Endodermal cell (in vitro differentiated cells): ENCODE results near the gene PLAC1. TPM values are rescaled to one million over a fixed set of nuclear protein-coding genes. Genes with fewer than 3 reads are reported as not detected.

ENCODE experiments used
- DNase-seq: peaks from one replicate; pipeline ENCODE4 v3.0.0-alpha.2; 2017
- H3K27ac ChIP-seq: 2 replicates; pipeline ENCODE4 v1.5.1; 2013; ENCODE audit warnings: mild to moderate bottlenecking, low read depth, low read length, moderate library complexity
- H3K27me3 ChIP-seq: 2 replicates; pipeline ENCODE4 v1.6.1; 2013; ENCODE audit warnings: mild to moderate bottlenecking, low read length, moderate library complexity; ENCODE audit not compliant: insufficient read depth, control insufficient read depth, poor library complexity, severe bottlenecking
- H3K36me3 ChIP-seq: 2 replicates; pipeline ENCODE4 v1.7.0; 2013; ENCODE audit warnings: mild to moderate bottlenecking, low read length, moderate library complexity; ENCODE audit not compliant: control insufficient read depth, insufficient read depth
- H3K4me1 ChIP-seq: one replicate; pipeline ENCODE4 v1.7.0; 2013; ENCODE audit warnings: low read length; ENCODE audit not compliant: control insufficient read depth, insufficient read depth
- H3K4me3 ChIP-seq: 2 replicates; pipeline ENCODE4 v1.5.1; 2013; ENCODE audit warnings: mild to moderate bottlenecking, low read length, moderate library complexity
- H3K9ac ChIP-seq: 2 replicates; pipeline ENCODE4 v1.6.1; 2013; ENCODE audit warnings: mild to moderate bottlenecking, low read length, moderate library complexity; ENCODE audit not compliant: poor library complexity, severe bottlenecking; ENCODE audit errors: extremely low read depth
- H3K9me3 ChIP-seq: 2 replicates; pipeline ENCODE4 v1.6.1; 2013; ENCODE audit warnings: mild to moderate bottlenecking, low read length, moderate library complexity; ENCODE audit not compliant: control insufficient read depth
- H3K27ac Mint-ChIP-seq: 2 replicates; pipeline ENCODE4 v1.8.0; 2020; ENCODE audit warnings: mixed read lengths
- H3K27me3 Mint-ChIP-seq: 2 replicates; pipeline ENCODE4 v1.8.0; 2021; ENCODE audit warnings: mild to moderate bottlenecking, mixed read lengths; ENCODE audit not compliant: insufficient read depth
- H3K36me3 Mint-ChIP-seq: 2 replicates; pipeline ENCODE4 v1.8.0; 2020; ENCODE audit warnings: low read depth, mixed read lengths
- H3K4me1 Mint-ChIP-seq: 2 replicates; pipeline ENCODE4 v1.8.0; 2020; ENCODE audit warnings: mixed read lengths
- H3K4me3 Mint-ChIP-seq: 2 replicates; pipeline ENCODE4 v1.8.0; 2020; ENCODE audit warnings: mild to moderate bottlenecking, moderate library complexity, mixed read lengths
- H3K9me3 Mint-ChIP-seq: 2 replicates; pipeline ENCODE4 v1.8.0; 2020; ENCODE audit warnings: mild to moderate bottlenecking, mixed read lengths
- WGBS, 2 experiments: methylation state at CpG; one replicate each; pipeline versions ENCODE4 v1.1.5 to v1.1.7; 2013; ENCODE audit warnings: missing lambda C conversion rate in 2 of 2, mixed read lengths in 1 of 2; ENCODE audit not compliant: insufficient coverage in 1 of 2, insufficient read length in 1 of 2; 5-methylcytosine and 5-hydroxymethylcytosine counted together
- total RNA-seq, 2 donors: library from RNA; stranded (reverse); fragmentation: NEBNext Ultra II Directional in 1 of 2; extraction: Animal tissue kit (Norgen Biotek cat#: 25700) in 1 of 2; gene quantifications; 2 replicates in 1 of 2; 3 replicates in 1 of 2; pipeline ENCODE4 v1.2.1, GENCODE V29; 2021
- TF ChIP-seq, protein P1 (sequence below): fragments of 200-600 bp; sonication (generic); conservative IDR thresholded peaks from 2 replicates; pipeline ENCODE4 v1.5.0; 2021; ENCODE audit warnings: antibody characterized with exemption, mild to moderate bottlenecking

Gene PLAC1
- total RNA-seq, 2 donors from 2014 or later = not detected

DNA sequence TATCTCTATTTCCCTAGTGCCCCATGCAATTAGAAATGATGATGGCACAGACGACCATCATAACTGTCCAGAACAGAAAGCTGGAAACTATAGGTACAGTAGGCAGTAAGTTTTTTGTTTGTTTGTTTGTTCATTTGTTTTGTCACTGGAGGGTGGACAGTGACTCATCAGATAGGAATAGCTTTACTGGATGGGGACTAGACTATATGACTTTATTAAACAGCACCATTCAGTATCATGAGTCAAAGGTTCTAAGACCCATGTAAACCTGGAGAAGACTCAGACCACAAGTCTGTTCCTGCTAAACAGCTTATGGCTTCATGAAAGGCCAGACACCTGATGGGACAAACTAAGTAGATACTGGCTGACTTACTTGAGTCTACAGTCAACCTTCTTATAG, 38.4 kb downstream of the PLAC1 start:
- H3K4me1 Mint-ChIP-seq = no peaks in the 10 kb centered on the region
- 92% methylated on average over 1 of the region's 1 CpG; no CpG with 5 or more reads in 1 of the 2 experiments for WGBS, 2 experiments

DNA sequence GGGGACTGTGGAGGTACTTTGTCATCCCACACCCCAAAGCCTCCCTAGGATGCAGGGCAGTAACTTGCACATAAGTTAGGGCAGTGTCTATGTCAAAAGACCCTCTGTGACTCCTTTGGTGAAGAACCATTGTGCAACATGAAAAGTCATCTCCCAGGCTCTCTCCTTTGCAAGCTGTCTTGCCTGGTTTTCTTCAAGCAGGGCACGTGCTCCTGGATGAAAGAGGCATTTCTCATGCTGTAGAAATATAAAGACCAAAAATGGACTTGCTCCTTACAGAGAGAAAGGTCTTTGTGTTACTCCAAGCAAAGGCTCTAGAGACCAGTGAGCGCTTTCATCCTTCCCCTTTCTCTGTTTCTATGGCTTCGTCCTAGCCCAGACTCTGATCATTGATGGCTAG, 44.9 kb downstream of the PLAC1 start:
- TF ChIP-seq, protein P1, sequence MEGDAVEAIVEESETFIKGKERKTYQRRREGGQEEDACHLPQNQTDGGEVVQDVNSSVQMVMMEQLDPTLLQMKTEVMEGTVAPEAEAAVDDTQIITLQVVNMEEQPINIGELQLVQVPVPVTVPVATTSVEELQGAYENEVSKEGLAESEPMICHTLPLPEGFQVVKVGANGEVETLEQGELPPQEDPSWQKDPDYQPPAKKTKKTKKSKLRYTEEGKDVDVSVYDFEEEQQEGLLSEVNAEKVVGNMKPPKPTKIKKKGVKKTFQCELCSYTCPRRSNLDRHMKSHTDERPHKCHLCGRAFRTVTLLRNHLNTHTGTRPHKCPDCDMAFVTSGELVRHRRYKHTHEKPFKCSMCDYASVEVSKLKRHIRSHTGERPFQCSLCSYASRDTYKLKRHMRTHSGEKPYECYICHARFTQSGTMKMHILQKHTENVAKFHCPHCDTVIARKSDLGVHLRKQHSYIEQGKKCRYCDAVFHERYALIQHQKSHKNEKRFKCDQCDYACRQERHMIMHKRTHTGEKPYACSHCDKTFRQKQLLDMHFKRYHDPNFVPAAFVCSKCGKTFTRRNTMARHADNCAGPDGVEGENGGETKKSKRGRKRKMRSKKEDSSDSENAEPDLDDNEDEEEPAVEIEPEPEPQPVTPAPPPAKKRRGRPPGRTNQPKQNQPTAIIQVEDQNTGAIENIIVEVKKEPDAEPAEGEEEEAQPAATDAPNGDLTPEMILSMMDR = no peak
- Histone ChIP-seq H3K27ac (no peak overlapping the region), H3K36me3 (no peaks in the 10 kb centered on the region), H3K4me1 (no peaks in the 10 kb centered on the region), H3K9me3 (no peaks in the 10 kb centered on the region), H3K27me3 (no peaks in the 10 kb centered on the region), H3K9ac (no peak overlapping the region), H3K4me3 (no peak overlapping the region)
- no peak for DNase-seq
- Mint-ChIP-seq H3K9me3 (peaks cover 47% of the 10 kb centered on the region), H3K36me3 (no peaks in the 10 kb centered on the region), H3K27ac (no peak overlapping the region), H3K4me1 (no peaks in the 10 kb centered on the region), H3K27me3 (no peaks in the 10 kb centered on the region), H3K4me3 (no peak overlapping the region)
- WGBS, 2 experiments = 83 to 92% methylated on average over 1 to 3 of the region's 3 CpGs

More for the DNA sequence above, 38.4 kb downstream of the PLAC1 start:
- H3K4me1 ChIP-seq = no peaks in the 10 kb centered on the region
- Mint-ChIP-seq H3K9me3 (peaks cover 63% of the 10 kb centered on the region), H3K36me3 (no peaks in the 10 kb centered on the region), H3K27ac (no peak overlapping the region), H3K27me3 (no peaks in the 10 kb centered on the region), H3K4me3 (no peak overlapping the region)
- H3K27me3 ChIP-seq = no peaks in the 10 kb centered on the region
- H3K9ac ChIP-seq = no peak overlapping the region
- no peak overlapping the region for H3K4me3 ChIP-seq
- no peak overlapping the region for H3K27ac ChIP-seq
- H3K36me3 ChIP-seq = no peaks in the 10 kb centered on the region
- TF ChIP-seq, protein P1 = no peak
- no peak for DNase-seq
- H3K9me3 ChIP-seq = no peaks in the 10 kb centered on the region

DNA sequence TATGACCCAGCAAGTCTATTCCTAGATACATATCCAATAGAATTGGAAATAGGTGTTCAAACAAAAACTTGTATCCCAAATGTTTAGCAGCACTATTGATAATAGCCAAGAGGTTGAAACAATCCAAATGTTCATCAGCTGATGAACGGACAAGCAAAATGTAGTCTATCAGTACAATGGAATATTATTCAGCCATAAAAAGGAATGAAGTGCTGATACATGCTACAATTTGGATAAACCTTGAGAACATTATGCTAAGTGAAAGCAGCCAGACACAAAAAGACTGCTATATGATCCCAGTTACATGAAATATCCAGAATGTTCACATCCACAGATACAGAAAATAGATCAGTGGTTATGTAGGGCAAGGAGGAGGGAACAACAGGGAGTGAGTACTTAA, 50.1 kb downstream of the PLAC1 start:
- Histone ChIP-seq H3K9me3 (no peaks in the 10 kb centered on the region), H3K27ac (no peak overlapping the region), H3K4me3 (no peak overlapping the region), H3K36me3 (no peaks in the 10 kb centered on the region), H3K27me3 (no peaks in the 10 kb centered on the region), H3K4me1 (no peaks in the 10 kb centered on the region), H3K9ac (no peak overlapping the region)
- peaks cover 55% of the 10 kb centered on the region for H3K9me3 Mint-ChIP-seq
- no peaks in the 10 kb centered on the region for H3K36me3 Mint-ChIP-seq
- H3K4me3 Mint-ChIP-seq = no peak overlapping the region
- H3K27me3 Mint-ChIP-seq = no peaks in the 10 kb centered on the region
- no peak overlapping the region for H3K27ac Mint-ChIP-seq
- no peaks in the 10 kb centered on the region for H3K4me1 Mint-ChIP-seq
- no peak for DNase-seq
- TF ChIP-seq, protein P1 = no peak
- WGBS, 2 experiments = 100% methylated on average over 1 of the region's 1 CpG; no CpG with 5 or more reads in 1 of the 2 experiments
